K562 (cell line): ENCODE results near the gene SCTR. TPM values are rescaled to one million over a fixed set of nuclear protein-coding genes. Genes with fewer than 3 reads are reported as not detected.

Experiments
- ARID3A ChIP-seq: IDR thresholded peaks from 2 replicates; pipeline ENCODE4 v1.6.1; 2012; ENCODE audit warnings: low read depth, low read length, improper control_type of control experiment, borderline replicate concordance
- ASH1L ChIP-seq: fragments of 450-650 bp; IDR thresholded peaks from 2 replicates; pipeline ENCODE4 v1.6.1; 2018; ENCODE audit warnings: borderline replicate concordance, mild to moderate bottlenecking, low read depth; ENCODE audit not compliant: partially characterized antibody
- CHCHD3 ChIP-seq: fragments of 250-450 bp; sonication (Bioruptor Pico); IDR thresholded peaks from 2 replicates; pipeline ENCODE4 v2.1.2; 2022; ENCODE audit warnings: mild to moderate bottlenecking
- ELF1 ChIP-seq: fragments of 200-800 bp; sonication (Bioruptor generic); IDR thresholded peaks from 2 replicates; pipeline ENCODE4 v1.6.1; 2016; ENCODE audit warnings: missing genetic modification characterization, missing compliant biosample characterization
- FIP1L1 ChIP-seq: fragments of 200-400 bp; formaldehyde crosslinking; IDR thresholded peaks from 2 replicates; pipeline ENCODE4 v1.6.1; 2018; ENCODE audit warnings: mild to moderate bottlenecking, low read depth, low read length; ENCODE audit not compliant: poor library complexity, severe bottlenecking
- FOXM1 ChIP-seq, 2 experiments: fragments of 450-650 bp in 1 of 2; sonication (generic) in 1 of 2; formaldehyde crosslinking in 1 of 2; IDR thresholded peaks; 2 replicates each; pipeline versions ENCODE4 v1.6.1 to v1.9.0; 2017 to 2022; ENCODE audit warnings: low read depth in 2 of 2, mild to moderate bottlenecking in 2 of 2, missing genetic modification reagents in 1 of 2, moderate library complexity in 1 of 2
- HIVEP1 ChIP-seq: fragments of 250-450 bp; sonication (Bioruptor Pico); IDR thresholded peaks from 2 replicates; pipeline ENCODE4 v1.4.0; 2020; ENCODE audit warnings: mild to moderate bottlenecking
- HSF4 ChIP-seq: fragments of 250-450 bp; sonication (Bioruptor Pico); IDR thresholded peaks from 2 replicates; pipeline ENCODE4 v2.1.2; 2022; ENCODE audit warnings: mild to moderate bottlenecking, moderate library complexity, borderline replicate concordance
- KAT8 ChIP-seq: fragments of 450-650 bp; IDR thresholded peaks from 2 replicates; pipeline ENCODE4 v1.6.1; 2016; ENCODE audit warnings: low read depth, mild to moderate bottlenecking
- LCOR ChIP-seq: sonication (generic); formaldehyde crosslinking; IDR thresholded peaks from 2 replicates; pipeline ENCODE4 v1.8.0; 2022; ENCODE audit warnings: mild to moderate bottlenecking, missing genetic modification reagents
- MIER1 ChIP-seq: fragments of 450-650 bp; IDR thresholded peaks from 2 replicates; pipeline ENCODE4 v1.6.1; 2016; ENCODE audit warnings: antibody characterized with exemption, mild to moderate bottlenecking, low read depth
- MLLT1 ChIP-seq, 2 experiments: fragments of 450-650 bp; IDR thresholded peaks; 2 replicates each; pipeline ENCODE4 v1.6.1; 2016
- MYBL2 ChIP-seq, 2 experiments: fragments of 450-650 bp in 1 of 2; sonication (generic) in 1 of 2; formaldehyde crosslinking in 1 of 2; IDR thresholded peaks; 2 replicates each; pipeline versions ENCODE4 v1.6.1 to v1.8.1; 2017 to 2022; ENCODE audit warnings: borderline replicate concordance in 1 of 2, inconsistent platforms in 1 of 2, low read depth in 1 of 2, mild to moderate bottlenecking in 1 of 2, missing genetic modification reagents in 1 of 2, moderate library complexity in 1 of 2
- NBN ChIP-seq: fragments of 450-650 bp; IDR thresholded peaks from 2 replicates; pipeline ENCODE4 v1.6.1; 2016; ENCODE audit warnings: low read depth, mild to moderate bottlenecking
- RBFOX2 ChIP-seq: fragments of 200-400 bp; formaldehyde crosslinking; IDR thresholded peaks from 2 replicates; pipeline ENCODE4 v1.6.1; 2017; ENCODE audit warnings: low read depth, mild to moderate bottlenecking, low read length, moderate library complexity
- THRB ChIP-seq: fragments of 450-650 bp; formaldehyde crosslinking; conservative IDR thresholded peaks from 2 replicates; pipeline ENCODE4 v1.4.0; 2022; ENCODE audit warnings: mild to moderate bottlenecking, missing genetic modification characterization
- USF1 ChIP-seq: sonication (generic); formaldehyde crosslinking; IDR thresholded peaks from 2 replicates; pipeline ENCODE4 v1.9.0; 2022; ENCODE audit warnings: mild to moderate bottlenecking, missing genetic modification reagents
- ZBTB17 ChIP-seq: fragments of 450-650 bp; formaldehyde crosslinking; IDR thresholded peaks from 2 replicates; pipeline ENCODE4 v1.4.0; 2020; ENCODE audit warnings: mild to moderate bottlenecking
- ZNF316 ChIP-seq: fragments of 450-650 bp; IDR thresholded peaks from 2 replicates; pipeline ENCODE4 v1.6.1; 2016
- ZNF644 ChIP-seq: fragments of 200-800 bp; sonication (Bioruptor generic); IDR thresholded peaks from 2 replicates; pipeline ENCODE4 v1.6.1; 2016; ENCODE audit warnings: low read depth, missing genetic modification characterization, missing compliant biosample characterization
- ZNF655 ChIP-seq: fragments of 250-450 bp; sonication (Bioruptor Pico); IDR thresholded peaks from 2 replicates; pipeline ENCODE4 v1.5.0; 2021
- polyA plus RNA-seq, 8 experiments: library from polyadenylated mRNA; depleted of rRNA in 4 of 8; stranded (reverse) in 5 of 8; unstranded in 3 of 8; fragments of >200 nt; fragmentation: Nextera tagmentation in 2 of 8; fragmentation: Illumina TruSeq in 1 of 8; extraction: Ambion mirVana in 2 of 8; extraction: Trizol in 1 of 8; gene quantifications; 2 replicates each; pipeline versions ENCODE4 v1.2.1 to v1.2.3, GENCODE V29; 2011 to 2014; ENCODE audit warnings: inconsistent platforms in 1 of 8, missing spikeins in 1 of 8
- total RNA-seq, 7 experiments: library from RNA; depleted of rRNA in 6 of 7; stranded (reverse); fragments of >200 nt in 6 of 7; fragmentation: Illumina TruSeq in 2 of 7; extraction: Trizol in 2 of 7; gene quantifications; 2 replicates each; pipeline versions ENCODE4 v1.2.1 to v1.2.3, GENCODE V29; 2011 to 2021; ENCODE audit warnings: low replicate concordance in 1 of 7

The SCTR gene
- total and polyA plus RNA-seq, 9 of the 15 experiments (the other 6 are each of a cell fraction or from before 2014, with no cell fraction given), result not detected

- TF ChIP-seq ZNF655 (CRISPR knock-in tag) (no peak), KAT8 (0 out of 2 replicates have a peak, but pooled peaks have one; percentile 31), USF1 (CRISPR knock-in tag) (no peak), NBN (peak; percentile 65; the same call in 1 of the 2 replicates), ELF1 (tag) (no peak), HIVEP1 (CRISPR knock-in tag) (no peak), MLLT1 (IDR thresholded peaks at IDR 0.05) (no peak), ZBTB17 (CRISPR knock-in tag) (peak; percentile 2; the same call in 1 of the 2 replicates), ZNF644 (tag) (no peak), FOXM1 (IDR thresholded peaks at IDR 0.05; ENCODE audit: low read depth) (no peak), FOXM1 (CRISPR knock-in tag; IDR thresholded peaks at IDR 0.05; ENCODE audit: low read depth) (no peak), RBFOX2 (peak; percentile 77), ZNF316 (peak; percentile 100), ARID3A (no peak), ASH1L (no peak), HSF4 (no peak), FIP1L1 (no peak), CHCHD3 (no peak), MIER1 (no peak), MYBL2 (IDR thresholded peaks at IDR 0.05; ENCODE audit: low read depth) (no peak), MYBL2 (CRISPR knock-in tag; IDR thresholded peaks at IDR 0.05; ENCODE audit: borderline replicate concordance) (no peak), THRB (no peak), LCOR (CRISPR knock-in tag) (no peak)
Observed at GRCh38 chr2:119431155-119431975, 92.9 kb downstream of the SCTR start, which contains the start of gene TMEM37 (continued).
